GM10266 (cell line): Measurements from ENCODE around the gene STIM2.
A peak's percentile ranks its signal among the peaks of the same experiment; 100 is the strongest.

Experiments
- DNase-seq: peaks from one replicate; pipeline ENCODE4 v3.0.0; 2012; ENCODE audit errors: extremely low spot score
- TF ChIP-seq, protein P1 (sequence below): IDR thresholded peaks from 2 replicates; pipeline ENCODE4 v1.5.1; 2012; ENCODE audit warnings: mild to moderate bottlenecking, low read depth; ENCODE audit not compliant: control insufficient read depth, insufficient read depth; ENCODE audit errors: missing control alignments

Gene STIM2

DNA sequence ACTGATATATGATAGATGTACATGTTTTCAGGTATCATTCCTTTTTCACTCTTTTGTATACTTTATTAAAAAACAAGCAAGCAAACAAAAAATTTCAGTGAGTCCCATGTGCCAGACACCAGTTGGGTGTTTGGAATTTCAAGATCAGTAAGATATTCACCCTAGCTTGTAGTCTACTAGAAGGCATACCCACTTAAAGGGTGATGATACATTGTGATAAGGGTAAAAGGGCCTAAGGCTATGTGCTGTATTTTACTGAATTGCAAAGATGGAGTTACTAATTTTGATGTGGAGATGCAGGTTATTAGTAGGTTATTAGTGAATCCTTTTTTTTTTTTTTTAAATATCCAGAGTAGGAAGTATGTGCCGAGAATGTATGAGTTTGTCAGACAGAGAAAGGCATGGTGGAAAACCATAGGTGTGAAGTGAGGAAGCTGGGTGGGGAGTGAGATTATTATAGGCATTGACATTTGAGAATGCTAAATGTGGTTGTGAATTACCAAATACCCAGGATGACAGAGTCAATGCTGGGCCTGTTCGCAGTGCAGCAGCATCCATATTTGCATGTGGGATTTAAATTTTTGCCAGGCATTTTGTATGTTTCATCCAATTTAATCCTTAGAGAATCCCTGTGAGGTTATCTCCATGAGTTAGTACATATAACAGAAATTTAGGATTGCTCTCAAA lies 10.1 kb downstream of the STIM2 start:
- no peak for DNase-seq
- TF ChIP-seq, protein P1, sequence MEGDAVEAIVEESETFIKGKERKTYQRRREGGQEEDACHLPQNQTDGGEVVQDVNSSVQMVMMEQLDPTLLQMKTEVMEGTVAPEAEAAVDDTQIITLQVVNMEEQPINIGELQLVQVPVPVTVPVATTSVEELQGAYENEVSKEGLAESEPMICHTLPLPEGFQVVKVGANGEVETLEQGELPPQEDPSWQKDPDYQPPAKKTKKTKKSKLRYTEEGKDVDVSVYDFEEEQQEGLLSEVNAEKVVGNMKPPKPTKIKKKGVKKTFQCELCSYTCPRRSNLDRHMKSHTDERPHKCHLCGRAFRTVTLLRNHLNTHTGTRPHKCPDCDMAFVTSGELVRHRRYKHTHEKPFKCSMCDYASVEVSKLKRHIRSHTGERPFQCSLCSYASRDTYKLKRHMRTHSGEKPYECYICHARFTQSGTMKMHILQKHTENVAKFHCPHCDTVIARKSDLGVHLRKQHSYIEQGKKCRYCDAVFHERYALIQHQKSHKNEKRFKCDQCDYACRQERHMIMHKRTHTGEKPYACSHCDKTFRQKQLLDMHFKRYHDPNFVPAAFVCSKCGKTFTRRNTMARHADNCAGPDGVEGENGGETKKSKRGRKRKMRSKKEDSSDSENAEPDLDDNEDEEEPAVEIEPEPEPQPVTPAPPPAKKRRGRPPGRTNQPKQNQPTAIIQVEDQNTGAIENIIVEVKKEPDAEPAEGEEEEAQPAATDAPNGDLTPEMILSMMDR: no peak

DNA sequence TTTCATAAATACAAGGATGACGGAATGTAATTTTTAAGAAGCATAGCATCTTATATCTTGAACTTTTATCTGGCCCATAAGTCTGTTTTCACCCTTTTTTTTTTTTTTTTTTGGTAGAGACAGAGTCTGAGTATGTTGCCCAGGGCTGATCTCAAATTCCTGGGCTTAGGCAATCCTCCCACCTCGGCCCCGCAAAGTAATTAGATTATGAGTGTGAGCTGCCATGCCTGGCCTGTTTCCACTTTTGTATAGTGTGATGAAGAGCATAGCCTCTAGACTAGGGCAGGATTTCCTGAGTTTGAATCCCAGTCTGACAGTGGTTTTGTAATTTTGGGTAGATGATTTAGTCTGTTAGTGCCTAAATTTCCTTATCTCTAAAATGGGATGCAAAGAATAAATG lies 11.0 kb downstream of the STIM2 start:
- DNase-seq: no peak

DNA sequence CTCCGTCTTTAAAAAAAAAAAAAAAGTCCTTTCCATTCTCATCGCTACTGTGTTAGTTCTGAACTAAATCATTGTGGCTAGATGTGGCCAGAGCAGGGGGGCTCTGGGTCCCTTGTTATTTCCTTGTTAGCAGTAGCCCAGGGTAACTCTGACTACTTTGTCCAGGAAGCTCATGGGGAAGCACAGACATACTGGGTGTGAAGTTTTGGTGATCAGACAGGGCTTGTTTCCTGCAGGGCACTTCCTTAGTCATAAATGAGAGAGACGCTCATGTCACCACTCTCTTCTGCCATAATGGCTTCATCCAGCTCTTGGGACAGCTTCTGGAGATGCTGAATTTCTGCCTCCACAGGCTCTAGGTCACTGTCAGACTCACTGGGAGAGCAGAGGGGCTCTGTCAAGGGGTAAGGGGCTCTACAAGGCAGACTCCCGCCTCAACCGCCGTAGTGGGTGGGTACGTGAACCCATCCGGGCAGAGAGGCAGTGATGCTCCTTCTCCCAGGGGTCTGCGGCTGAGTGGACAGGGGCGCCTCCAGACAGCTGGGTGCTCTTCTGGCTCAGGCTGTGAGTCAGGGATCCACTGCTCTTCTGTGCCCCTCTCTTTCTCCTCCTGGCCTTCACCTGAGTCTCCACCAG lies 12.9 kb downstream of the STIM2 start:
- TF ChIP-seq, protein P1: no peak
- DNase-seq: peak; percentile 32

More for the DNA sequence above, 11.0 kb downstream of the STIM2 start:
- TF ChIP-seq, protein P1: no peak

DNA sequence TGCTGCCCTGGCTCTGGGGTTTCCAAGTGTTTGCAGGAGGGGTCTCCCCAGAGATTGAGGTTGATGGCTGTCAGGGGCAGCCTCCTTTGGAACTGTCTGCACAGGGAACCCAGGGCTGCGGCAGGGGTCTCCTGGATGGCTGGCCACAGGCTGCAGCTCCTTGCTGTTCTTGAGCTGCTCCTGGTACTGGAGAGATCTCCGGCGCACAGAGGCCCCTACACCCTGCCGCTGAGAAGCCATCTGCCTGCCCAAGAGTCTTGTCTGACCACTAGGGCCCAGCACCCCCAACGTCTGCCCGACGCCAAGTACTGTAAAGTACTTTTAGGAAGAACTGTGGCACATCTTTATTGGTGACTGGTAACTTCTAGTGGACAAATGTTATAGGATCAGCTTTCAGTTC lies 13.5 kb downstream of the STIM2 start:
- TF ChIP-seq, protein P1: no peak
- DNase-seq: no peak

DNA sequence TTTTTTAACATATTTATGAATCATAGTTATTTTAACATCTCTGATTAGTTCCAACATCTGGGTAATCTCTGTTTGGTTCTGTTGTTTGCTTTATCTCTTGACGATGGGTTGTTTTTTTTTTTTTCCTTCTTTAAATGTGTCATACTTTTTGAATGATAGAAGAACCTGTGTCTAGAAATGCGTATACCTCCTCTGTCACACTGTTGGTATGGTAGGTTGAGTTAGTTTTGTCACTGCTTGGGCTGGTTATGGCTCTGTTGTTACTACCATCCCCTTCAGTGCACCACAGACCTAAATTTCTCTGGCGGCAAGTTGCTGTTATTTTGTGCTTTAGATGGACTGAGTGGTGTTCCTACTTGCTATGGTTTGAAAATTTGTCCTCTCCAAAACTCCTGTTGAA lies 16.8 kb downstream of the STIM2 start:
- DNase-seq: no peak
- TF ChIP-seq, protein P1: no peak

DNA sequence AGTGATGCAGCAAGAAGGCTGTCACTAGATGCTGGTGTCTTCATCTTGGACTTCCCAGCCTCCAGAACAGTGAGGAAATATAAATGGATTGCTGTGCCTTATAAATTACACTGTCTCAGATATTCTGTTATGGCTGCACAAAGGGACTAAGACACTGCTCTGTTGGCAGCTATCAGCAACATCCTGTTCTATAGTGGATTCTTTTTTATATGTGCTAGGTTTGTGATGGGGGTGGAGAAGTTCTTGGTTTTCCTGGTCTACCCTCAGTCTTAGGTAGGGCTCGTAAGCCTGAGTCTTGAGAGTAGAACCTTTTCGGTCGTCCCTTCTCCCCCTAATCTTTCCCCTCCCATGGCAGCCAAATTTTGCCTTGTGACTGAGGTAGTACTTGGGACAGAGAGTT lies 17.3 kb downstream of the STIM2 start:
- TF ChIP-seq, protein P1: no peak

DNA sequence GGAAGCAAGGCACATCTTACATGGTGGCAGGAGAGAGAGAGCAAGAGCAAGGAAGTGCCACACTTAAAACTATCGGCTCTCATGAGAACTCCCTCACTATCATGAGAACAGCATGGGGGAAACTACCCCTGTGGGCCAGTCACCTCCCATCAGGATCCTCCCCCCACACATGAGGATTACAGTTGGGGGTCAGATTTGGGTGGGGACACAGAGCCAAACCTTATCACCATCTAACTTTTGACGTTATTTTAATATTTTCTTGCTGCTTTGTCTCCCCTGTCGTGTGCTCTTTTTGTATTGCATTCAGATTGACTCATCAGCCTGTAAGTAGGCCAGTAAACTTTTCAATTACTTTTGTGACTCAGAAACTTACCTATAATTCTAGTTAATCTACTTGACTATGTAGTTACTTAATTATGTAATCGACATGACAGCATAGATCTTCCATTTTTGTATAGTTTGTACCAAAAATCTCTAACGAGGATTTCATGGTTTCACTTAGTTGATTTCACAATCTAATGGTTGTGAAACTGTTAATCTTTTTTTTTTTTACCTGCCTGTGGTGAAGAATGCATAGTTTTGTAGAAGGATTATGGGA lies 18.3 kb downstream of the STIM2 start:
- TF ChIP-seq, protein P1: no peak
- no peak for DNase-seq

More for the DNA sequence above, 17.3 kb downstream of the STIM2 start:
- no peak for DNase-seq
